Keratinocyte (primary cell): Measurements from ENCODE around the gene TBCC. TPM values are rescaled to one million over a fixed set of nuclear protein-coding genes. Genes with fewer than 3 reads are reported as not detected.

Experiments
- DNase-seq: peaks from one replicate; pipeline ENCODE4 v3.0.0-alpha.2; 2011; ENCODE audit warnings: low read depth, missing footprints, low spot score
- FAIRE-seq: peaks from 2 replicates; lab custom pipeline; 2011; peaks lifted over from hg19 to GRCh38; lab: Jason Lieb, UNC
- H2AFZ ChIP-seq: 2 replicates; pipeline ENCODE4 v1.6.0; 2012; ENCODE audit warnings: low read length, control low read depth, inconsistent platforms; ENCODE audit not compliant: control insufficient read depth
- H3K27ac ChIP-seq: 2 replicates; pipeline ENCODE4 v1.5.1; 2011; ENCODE audit warnings: low read length; ENCODE audit not compliant: control insufficient read depth, insufficient read depth
- H3K27me3 ChIP-seq: 3 replicates; pipeline ENCODE4 v1.6.0; 2011; ENCODE audit warnings: low read length; ENCODE audit not compliant: control insufficient read depth, insufficient read depth; ENCODE audit errors: extremely low read depth
- H3K36me3 ChIP-seq, 2 experiments: 2 replicates in 1 of 2; 3 replicates in 1 of 2; pipeline ENCODE4 v1.5.1; 2011; ENCODE audit warnings: low read length in 2 of 2, mild to moderate bottlenecking in 1 of 2; ENCODE audit not compliant: control insufficient read depth in 2 of 2, insufficient read depth in 2 of 2; ENCODE audit errors: extremely low read depth in 1 of 2
- H3K4me1 ChIP-seq: 3 replicates; pipeline ENCODE4 v1.5.1; 2011; ENCODE audit warnings: low read length; ENCODE audit not compliant: control insufficient read depth, insufficient read depth; ENCODE audit errors: extremely low read depth
- H3K4me2 ChIP-seq: 3 replicates; pipeline ENCODE4 v1.6.0; 2011; ENCODE audit warnings: low read depth, low read length; ENCODE audit not compliant: control insufficient read depth, insufficient read depth; ENCODE audit errors: extremely low read depth
- H3K4me3 ChIP-seq, 3 experiments: fragments of 200-600 bp in 1 of 3; sonication (generic) in 1 of 3; 2 replicates in 2 of 3; 3 replicates in 1 of 3; pipeline ENCODE4 v1.5.1; 2011 to 2016; ENCODE audit warnings: low read length in 3 of 3, mild to moderate bottlenecking in 3 of 3, control low read depth in 2 of 3, inconsistent platforms in 1 of 3, low read depth in 1 of 3, mixed read lengths in 1 of 3, mixed run types in 1 of 3, moderate library complexity in 1 of 3; ENCODE audit not compliant: control insufficient read depth in 2 of 3, insufficient read depth in 2 of 3; ENCODE audit errors: extremely low read depth in 1 of 3
- H3K79me2 ChIP-seq: 2 replicates; pipeline ENCODE4 v1.6.0; 2012; ENCODE audit warnings: low read length; ENCODE audit not compliant: control insufficient read depth, insufficient read depth
- H3K9ac ChIP-seq: 3 replicates; pipeline ENCODE4 v1.6.0; 2011; ENCODE audit warnings: low read length; ENCODE audit not compliant: control insufficient read depth, insufficient read depth; ENCODE audit errors: extremely low read depth
- H3K9me1 ChIP-seq: 3 replicates; pipeline ENCODE4 v1.6.0; 2011; ENCODE audit warnings: low read length; ENCODE audit not compliant: control insufficient read depth, insufficient read depth; ENCODE audit errors: extremely low read depth
- H3K9me3 ChIP-seq: 2 replicates; pipeline ENCODE4 v1.5.1; 2012; ENCODE audit warnings: low read depth, low read length; ENCODE audit not compliant: control insufficient read depth
- H4K20me1 ChIP-seq: 3 replicates; pipeline ENCODE4 v1.6.0; 2011; ENCODE audit warnings: low read length; ENCODE audit not compliant: control insufficient read depth, insufficient read depth; ENCODE audit errors: extremely low read depth
- EZH2 ChIP-seq: IDR thresholded peaks from one replicate; pipeline ENCODE4 v1.6.1; 2012; ENCODE audit warnings: inconsistent platforms, mild to moderate bottlenecking, low read length, moderate library complexity
- dilution Hi-C: fragments of 300-500 bp; cut with MboI; formaldehyde crosslinking; loops from one replicate; pipeline ENCODE4 v1.7.0; 2020; ENCODE audit warnings: low sequenced_read_pairs; ENCODE audit not compliant: extremely low pct_ligation_motif_present
- polyA plus RNA-seq, 5 experiments: library from polyadenylated mRNA; depleted of rRNA in 3 of 5; stranded (reverse) in 3 of 5; stranded (forward) in 1 of 5; unstranded in 1 of 5; fragments of >200 nt; gene quantifications; 1 replicate in 1 of 5; 2 replicates in 3 of 5; 3 replicates in 1 of 5; pipeline versions ENCODE4 v1.2.1 to v1.2.3, GENCODE V29; 2011 to 2012; ENCODE audit warnings: missing spikeins in 2 of 5, low read depth in 1 of 5, low replicate concordance in 1 of 5
- TF ChIP-seq, protein P1 (sequence below), 3 experiments: IDR thresholded peaks in 1 of 3; conservative IDR thresholded peaks in 1 of 3; optimal IDR thresholded peaks in 1 of 3; 2 replicates in 2 of 3; 3 replicates in 1 of 3; pipeline versions ENCODE3 to v1.5.1; 2011; ENCODE audit warnings: low read length in 3 of 3, mild to moderate bottlenecking in 3 of 3, moderate library complexity in 2 of 3, control low read depth in 1 of 3, inconsistent platforms in 1 of 3; ENCODE audit not compliant: insufficient read depth in 2 of 3; ENCODE audit errors: extremely low read depth in 1 of 3

The TBCC gene
- polyA plus RNA-seq, 1 donor (not counting 4 experiments of a cell fraction or from before 2014, with no cell fraction given), result 16.7 TPM

DNA sequence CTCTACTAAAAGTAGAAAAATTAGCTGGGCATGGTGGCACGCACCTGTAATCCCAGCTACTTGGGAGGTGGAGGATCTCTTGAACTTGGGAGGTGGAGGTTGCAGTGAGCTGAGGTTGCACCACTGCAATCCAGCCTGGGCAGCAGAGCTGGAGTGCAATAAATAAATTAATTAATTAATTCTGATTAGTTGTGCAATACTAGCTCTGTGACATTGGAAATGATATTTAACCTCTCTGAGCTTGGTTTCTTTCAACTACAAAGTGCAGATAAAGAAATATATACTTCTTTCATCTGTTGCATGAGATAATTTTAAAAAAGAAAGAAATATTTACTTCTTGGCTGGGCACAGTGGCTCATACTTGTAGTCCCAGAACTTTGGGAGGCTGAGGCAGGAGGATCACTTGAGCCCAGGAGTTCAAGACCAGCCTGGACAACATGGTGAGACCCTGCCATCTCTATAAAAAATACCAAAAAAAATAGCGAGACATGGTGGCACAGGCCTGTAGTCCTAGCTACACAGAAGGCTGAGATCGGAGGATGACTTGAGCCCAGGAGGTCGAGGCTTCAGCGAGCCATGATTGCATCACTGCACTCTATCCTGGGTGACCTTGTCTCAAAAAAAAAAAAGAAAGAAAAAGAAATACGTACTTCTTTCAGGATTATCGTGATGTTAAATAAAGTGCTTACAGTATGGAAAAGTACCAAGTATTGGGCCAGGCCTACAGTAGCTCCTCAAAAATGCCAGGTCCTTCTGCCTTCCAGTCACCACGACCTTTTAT is 15.6 kb upstream of the TBCC start:
- H3K4me1 ChIP-seq, result peaks cover 5% of the 10 kb centered on the region
- DNase-seq, result no peak
- H3K36me3 ChIP-seq, result peaks cover 0 to 2% of the 10 kb centered on the region in 2 experiments
- H3K4me2 ChIP-seq, result no peak overlapping the region
- dilution Hi-C loops, result no loop called here
- no peak for TF ChIP-seq EZH2
- TF ChIP-seq, protein P1, sequence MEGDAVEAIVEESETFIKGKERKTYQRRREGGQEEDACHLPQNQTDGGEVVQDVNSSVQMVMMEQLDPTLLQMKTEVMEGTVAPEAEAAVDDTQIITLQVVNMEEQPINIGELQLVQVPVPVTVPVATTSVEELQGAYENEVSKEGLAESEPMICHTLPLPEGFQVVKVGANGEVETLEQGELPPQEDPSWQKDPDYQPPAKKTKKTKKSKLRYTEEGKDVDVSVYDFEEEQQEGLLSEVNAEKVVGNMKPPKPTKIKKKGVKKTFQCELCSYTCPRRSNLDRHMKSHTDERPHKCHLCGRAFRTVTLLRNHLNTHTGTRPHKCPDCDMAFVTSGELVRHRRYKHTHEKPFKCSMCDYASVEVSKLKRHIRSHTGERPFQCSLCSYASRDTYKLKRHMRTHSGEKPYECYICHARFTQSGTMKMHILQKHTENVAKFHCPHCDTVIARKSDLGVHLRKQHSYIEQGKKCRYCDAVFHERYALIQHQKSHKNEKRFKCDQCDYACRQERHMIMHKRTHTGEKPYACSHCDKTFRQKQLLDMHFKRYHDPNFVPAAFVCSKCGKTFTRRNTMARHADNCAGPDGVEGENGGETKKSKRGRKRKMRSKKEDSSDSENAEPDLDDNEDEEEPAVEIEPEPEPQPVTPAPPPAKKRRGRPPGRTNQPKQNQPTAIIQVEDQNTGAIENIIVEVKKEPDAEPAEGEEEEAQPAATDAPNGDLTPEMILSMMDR (optimal IDR thresholded peaks at IDR 0.05 in 1 of 3, IDR thresholded peaks at IDR 0.05 in 1 of 3, conservative IDR thresholded peaks at IDR 0.05 in 1 of 3; ENCODE audit: extremely low read depth in 1 of 3, insufficient read depth in 2 of 3, low read length in 3 of 3), result no peak
- H3K9me1 ChIP-seq, result no peaks in the 10 kb centered on the region
- H2AFZ ChIP-seq, result no peak overlapping the region
- H3K79me2 ChIP-seq, result no peaks in the 10 kb centered on the region
- H3K27ac ChIP-seq, result no peak overlapping the region
- H3K9ac ChIP-seq, result no peak overlapping the region
- H4K20me1 ChIP-seq, result no peaks in the 10 kb centered on the region
- no peak for FAIRE-seq
- no peak overlapping the region for H3K4me3 ChIP-seq
- H3K27me3 ChIP-seq, result no peaks in the 10 kb centered on the region
- no peaks in the 10 kb centered on the region for H3K9me3 ChIP-seq

DNA sequence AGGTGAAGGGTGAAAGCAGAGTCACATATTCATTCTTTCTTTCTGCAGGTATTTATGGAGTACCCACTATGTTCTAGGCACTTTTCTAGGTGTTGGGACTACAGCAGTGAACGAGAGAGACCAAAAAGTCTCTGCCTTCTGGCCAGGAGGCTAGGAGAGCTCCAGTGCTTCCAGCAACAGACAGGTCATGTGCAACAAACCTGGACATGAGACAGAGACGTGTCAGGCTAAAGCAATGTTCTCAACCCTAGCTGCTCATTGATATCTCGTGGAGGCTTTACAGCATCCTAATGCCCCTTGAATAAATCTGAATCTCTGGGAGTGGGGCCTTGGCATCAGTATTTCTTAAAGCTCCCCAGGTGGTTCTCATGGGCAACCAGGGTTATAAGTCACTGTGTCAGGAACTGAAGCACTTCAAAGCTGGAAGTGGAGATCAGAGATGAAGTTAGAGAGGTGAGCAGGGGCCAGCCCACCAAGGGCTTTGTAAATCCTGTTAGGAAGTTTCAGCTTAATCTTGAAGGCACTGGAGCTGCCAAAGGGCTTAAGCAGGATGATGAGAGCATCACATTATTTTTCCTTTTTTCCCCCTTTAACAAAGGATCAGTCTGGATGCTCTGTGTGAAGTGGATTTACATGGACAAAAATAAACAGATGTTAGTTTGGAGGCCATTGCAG is 13.0 kb upstream of the TBCC start:
- Histone ChIP-seq H3K4me2 (no peak overlapping the region), H3K9me3 (no peaks in the 10 kb centered on the region), H4K20me1 (no peaks in the 10 kb centered on the region), H3K36me3 (peaks cover 0 to 2% of the 10 kb centered on the region in 2 experiments), H2AFZ (no peak overlapping the region), H3K4me1 (no peaks in the 10 kb centered on the region), H3K79me2 (no peaks in the 10 kb centered on the region), H3K9ac (no peak overlapping the region), H3K27ac (no peak overlapping the region), H3K27me3 (no peaks in the 10 kb centered on the region), H3K4me3 (no peak overlapping the region), H3K9me1 (no peaks in the 10 kb centered on the region)
- TF ChIP-seq, protein P1 (optimal IDR thresholded peaks at IDR 0.05 in 1 of 3, IDR thresholded peaks at IDR 0.05 in 1 of 3, conservative IDR thresholded peaks at IDR 0.05 in 1 of 3; ENCODE audit: extremely low read depth in 1 of 3, insufficient read depth in 2 of 3, low read length in 3 of 3), result no peak
- no peak for TF ChIP-seq EZH2
- dilution Hi-C loops, result no loop called here
- no peak for DNase-seq
- no peak for FAIRE-seq
